DND-41 (cell line): Measurements from ENCODE around the gene NAGLU.

ENCODE experiments used
- ATAC-seq: fragments of 200-7000 bp; cut with Tn5 transposase; 3 replicates; pipeline ENCODE4 v1.9.1; 2021; ENCODE audit warnings: low read depth; ENCODE audit not compliant: insufficient read depth
- DNase-seq: peaks from one replicate; pipeline ENCODE4 v3.0.0-alpha.2; 2020
- H2AFZ ChIP-seq: 2 replicates; pipeline ENCODE4 v1.6.0; 2012; ENCODE audit warnings: low read depth, low read length
- H3K27ac ChIP-seq: 2 replicates; pipeline ENCODE4 v1.5.1; 2012; ENCODE audit warnings: low read length, inconsistent platforms
- H3K27me3 ChIP-seq: fragments of 200-600 bp; sonication (generic); 2 replicates; pipeline ENCODE4 v1.6.0; 2012; ENCODE audit warnings: low read length, mild to moderate bottlenecking, inconsistent platforms; ENCODE audit not compliant: insufficient read depth, poor library complexity
- H3K36me3 ChIP-seq: 2 replicates; pipeline ENCODE4 v1.5.1; 2012; ENCODE audit warnings: low read length, inconsistent platforms; ENCODE audit not compliant: insufficient read depth
- H3K4me1 ChIP-seq: 2 replicates; pipeline ENCODE4 v1.5.1; 2012; ENCODE audit warnings: mild to moderate bottlenecking, low read length; ENCODE audit not compliant: insufficient read depth
- H3K4me2 ChIP-seq: 2 replicates; pipeline ENCODE4 v1.6.0; 2012; ENCODE audit warnings: mild to moderate bottlenecking, moderate library complexity, low read length, inconsistent platforms; ENCODE audit not compliant: insufficient read depth
- H3K4me3 ChIP-seq, 2 experiments: fragments of 200-600 bp in 1 of 2; shearing (Covaris generic) in 1 of 2; 2 replicates each; pipeline ENCODE4 v1.5.1; 2012 to 2016; ENCODE audit warnings: inconsistent platforms in 2 of 2, low read length in 2 of 2, mild to moderate bottlenecking in 2 of 2, low read depth in 1 of 2, moderate library complexity in 1 of 2
- H3K79me2 ChIP-seq: 2 replicates; pipeline ENCODE4 v1.6.0; 2012; ENCODE audit warnings: low read length, inconsistent platforms; ENCODE audit not compliant: insufficient read depth
- H3K9ac ChIP-seq: 2 replicates; pipeline ENCODE4 v1.6.0; 2012; ENCODE audit warnings: low read depth, mild to moderate bottlenecking, inconsistent platforms, low read length, moderate library complexity
- H3K9me3 ChIP-seq: 2 replicates; pipeline ENCODE4 v1.5.1; 2012; ENCODE audit warnings: low read length, moderate library complexity, mild to moderate bottlenecking, inconsistent platforms; ENCODE audit not compliant: insufficient read depth, severe bottlenecking
- H4K20me1 ChIP-seq: 2 replicates; pipeline ENCODE4 v1.6.0; 2012; ENCODE audit warnings: low read length; ENCODE audit not compliant: insufficient read depth
- CTCF ChIP-seq: IDR thresholded peaks from 2 replicates; pipeline ENCODE4 v1.5.1; 2012; ENCODE audit warnings: borderline replicate concordance, low read length, moderate library complexity, mild to moderate bottlenecking; ENCODE audit not compliant: poor library complexity, severe bottlenecking; ENCODE audit errors: extremely low read depth
- EZH2 ChIP-seq: IDR thresholded peaks from 3 replicates; pipeline ENCODE4 v1.6.1; 2012; ENCODE audit warnings: borderline replicate concordance, low read depth, mild to moderate bottlenecking, moderate library complexity, low read length, inconsistent platforms; ENCODE audit not compliant: severe bottlenecking

Gene NAGLU

DNA sequence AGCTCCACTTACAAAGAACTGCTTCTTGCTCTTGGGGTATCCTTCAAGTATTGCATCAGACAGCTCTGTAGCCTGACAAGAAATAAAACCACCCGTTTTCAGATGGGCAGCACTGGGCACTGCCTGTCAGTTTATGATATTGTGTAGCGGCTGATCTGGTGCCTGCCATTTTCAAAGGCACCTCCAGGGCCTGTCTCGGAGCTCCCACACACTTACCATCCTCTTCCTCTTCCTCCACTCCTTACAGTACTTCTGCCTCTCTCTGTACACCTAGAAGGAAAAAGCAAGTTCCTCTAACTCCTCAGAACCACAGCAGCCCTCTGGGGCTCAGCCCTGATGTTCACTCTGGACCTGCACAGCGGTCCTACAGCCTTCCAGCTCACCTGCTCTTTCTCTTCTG, 37.1 kb downstream of the NAGLU start:
- peaks cover 88% of the 10 kb centered on the region for H3K79me2 ChIP-seq
- H3K4me1 ChIP-seq: peaks cover 61% of the 10 kb centered on the region
- no peak for ATAC-seq
- no peaks in the 10 kb centered on the region for H3K9me3 ChIP-seq
- no peak overlapping the region for H2AFZ ChIP-seq
- no peak for DNase-seq
- H4K20me1 ChIP-seq: peaks cover 19% of the 10 kb centered on the region; the same call in 1 of the 2 replicates
- H3K27ac ChIP-seq: 0 out of 2 replicates have a peak overlapping the region, but pooled peaks have one; percentile 26
- peaks cover 78% of the 10 kb centered on the region for H3K36me3 ChIP-seq
- no peak overlapping the region for H3K4me3 ChIP-seq
- no peak overlapping the region for H3K9ac ChIP-seq
- TF ChIP-seq CTCF (no peak), EZH2 (no peak)
- H3K27me3 ChIP-seq: no peaks in the 10 kb centered on the region
- H3K4me2 ChIP-seq: no peak overlapping the region

DNA sequence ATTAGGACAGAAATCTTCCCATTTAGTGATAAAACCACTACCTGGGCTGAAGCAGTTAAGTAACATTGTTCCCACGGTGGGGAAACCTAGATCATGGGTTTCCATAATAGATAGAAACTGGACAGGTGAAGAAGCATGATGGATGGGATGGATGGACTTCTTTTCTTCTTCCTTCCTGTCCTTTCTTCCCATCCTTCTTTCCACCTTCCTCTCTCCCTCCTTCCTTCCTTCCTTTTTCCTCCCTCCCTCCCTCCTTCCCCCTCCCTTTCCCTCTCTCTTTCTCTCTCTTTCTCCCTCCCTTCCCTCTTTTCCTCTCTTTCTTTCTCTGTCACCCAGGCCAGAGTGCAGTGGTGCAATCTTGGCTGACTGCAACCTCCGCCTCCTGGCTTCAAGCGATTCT, 38.4 kb downstream of the NAGLU start:
- no peak for ATAC-seq
- Histone ChIP-seq H3K36me3 (peaks cover 70% of the 10 kb centered on the region), H3K9me3 (no peaks in the 10 kb centered on the region), H3K4me1 (peaks cover 58% of the 10 kb centered on the region), H3K4me3 (no peak overlapping the region), H3K27me3 (no peaks in the 10 kb centered on the region), H3K9ac (no peak overlapping the region), H2AFZ (no peak overlapping the region), H3K79me2 (peaks cover 86% of the 10 kb centered on the region), H3K27ac (no peak overlapping the region), H4K20me1 (peaks cover 14% of the 10 kb centered on the region; the same call in 1 of the 2 replicates), H3K4me2 (0 out of 2 replicates have a peak overlapping the region, but pooled peaks have one; percentile 2)
- no peak for DNase-seq
- TF ChIP-seq EZH2 (no peak), CTCF (no peak)

DNA sequence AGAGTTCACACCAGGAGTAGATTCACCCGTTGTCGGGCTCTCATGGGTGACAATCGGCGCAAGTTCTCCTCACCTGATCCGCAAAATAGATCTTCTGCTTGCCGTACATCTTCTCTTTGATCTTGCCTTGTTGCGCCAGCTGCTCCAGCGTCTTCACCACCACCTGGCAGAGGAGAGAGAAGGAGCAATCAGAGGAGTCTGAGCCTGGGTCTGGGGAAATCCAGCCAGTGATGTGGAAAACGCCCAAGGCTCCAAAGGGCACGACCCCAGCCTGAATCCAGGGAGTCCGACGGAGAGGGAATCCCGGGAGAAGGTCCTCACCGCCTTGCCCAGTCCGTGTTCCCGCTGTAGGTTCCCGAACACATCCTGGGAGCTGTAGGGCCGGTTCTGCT, 41.1 kb downstream of the NAGLU start:
- no peak for TF ChIP-seq EZH2
- no peak for TF ChIP-seq CTCF
- Histone ChIP-seq H4K20me1 (peaks cover 9% of the 10 kb centered on the region; the same call in 1 of the 2 replicates), H3K36me3 (peaks cover 67% of the 10 kb centered on the region), H3K4me2 (peak overlapping the region; percentile 74), H3K9ac (peak overlapping the region; percentile 76), H3K27me3 (no peaks in the 10 kb centered on the region), H3K79me2 (peaks cover 70% of the 10 kb centered on the region), H3K4me1 (peaks cover 57% of the 10 kb centered on the region), H2AFZ (peak overlapping the region; percentile 95), H3K4me3 (peak overlapping the region; percentile 89 to 92), H3K27ac (peak overlapping the region; percentile 81), H3K9me3 (no peaks in the 10 kb centered on the region)
- DNase-seq (peak; percentile 57), ATAC-seq (peak; percentile 43)

DNA sequence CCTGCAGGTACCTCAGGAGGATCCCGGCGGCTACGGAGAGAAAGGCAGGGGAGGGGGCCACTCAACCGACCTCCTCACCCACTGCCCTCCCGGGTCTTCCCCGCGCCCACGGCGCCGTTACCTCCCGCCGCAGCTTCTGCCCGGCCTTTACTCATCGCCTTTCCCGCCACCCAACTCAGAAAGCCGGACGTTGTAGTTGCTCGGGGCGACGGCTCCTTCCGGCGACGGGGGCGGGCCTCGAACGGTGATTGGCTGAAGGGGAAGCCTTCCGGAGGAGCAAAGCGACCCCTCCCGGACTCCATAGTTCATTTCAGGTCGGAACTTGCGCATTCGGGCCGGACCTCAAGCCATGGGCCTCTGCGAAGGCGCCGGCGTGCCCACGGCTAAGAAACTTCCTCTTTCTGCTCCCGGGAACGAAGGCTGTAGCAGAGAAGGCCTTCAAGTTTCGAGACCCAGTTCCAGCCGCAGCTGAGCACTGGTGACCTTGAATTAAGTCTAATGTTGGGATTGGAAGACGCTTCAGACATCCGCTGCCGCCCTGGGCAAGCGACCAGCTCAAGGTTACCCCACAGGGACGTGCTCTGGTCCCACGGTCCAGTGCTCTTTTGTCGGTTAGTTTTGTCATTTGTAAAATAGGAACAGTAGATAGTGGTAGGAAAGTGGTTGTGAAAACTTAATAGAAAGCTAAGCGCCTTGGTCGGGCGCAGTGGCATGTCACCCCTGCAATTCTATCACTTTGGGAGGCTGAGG, 41.7 kb downstream of the NAGLU start, which contains the start of gene PSMC3IP:
Gene PSMC3IP (minus strand): TSS at position 198 of the 750 bp plus-strand sequence. CDS start 43 bp downstream, at position 155.
- H3K9me3 ChIP-seq: no peaks in the 10 kb centered on the region
- H3K36me3 ChIP-seq: peaks cover 67% of the 10 kb centered on the region
- peaks cover 7% of the 10 kb centered on the region; the same call in 1 of the 2 replicates for H4K20me1 ChIP-seq
- H3K4me1 ChIP-seq: peaks cover 57% of the 10 kb centered on the region
- H3K4me2 ChIP-seq: peak within 1 kb of the TSS; percentile 74
- H3K27me3 ChIP-seq: no peaks in the 10 kb centered on the region
- ATAC-seq (peak; percentile 88), DNase-seq (peak; percentile 94)
- peak within 1 kb of the TSS; percentile 76 for H3K9ac ChIP-seq
- peaks cover 65% of the 10 kb centered on the region for H3K79me2 ChIP-seq
- TF ChIP-seq EZH2: no peak
- TF ChIP-seq CTCF: peak; percentile 60
- H3K27ac ChIP-seq: peak within 1 kb of the TSS; percentile 87
- peak within 1 kb of the TSS; percentile 89 to 92 for H3K4me3 ChIP-seq
- peak within 1 kb of the TSS; percentile 95 for H2AFZ ChIP-seq
